Ascending aorta (tissue), 2 donors: ENCODE measurements around the gene PPP1R14C. TPM values are rescaled to one million over a fixed set of nuclear protein-coding genes. Genes with fewer than 3 reads are reported as not detected.

Source experiments
- DNase-seq, 2 donors: peaks; one replicate each; pipeline ENCODE4 v3.0.0-alpha.2; 2019; ENCODE audit warnings: low spot score in 2 of 2
- H3K27ac ChIP-seq, 2 donors: fragments of 200-600 bp; sonication (generic); one replicate each; pipeline ENCODE4 v1.5.1; 2016 to 2017; ENCODE audit warnings: mild to moderate bottlenecking in 1 of 2
- H3K27me3 ChIP-seq: fragments of 200-600 bp; sonication (generic); one replicate; pipeline ENCODE4 v1.5.1; 2017
- H3K36me3 ChIP-seq, 2 donors: fragments of 200-600 bp; sonication (generic); one replicate each; pipeline ENCODE4 v1.5.1; 2016
- H3K4me1 ChIP-seq, 2 donors: fragments of 200-600 bp; sonication (generic); one replicate each; pipeline ENCODE4 v1.5.1; 2016 to 2017; ENCODE audit warnings: mild to moderate bottlenecking in 1 of 2
- H3K4me3 ChIP-seq, 2 donors: fragments of 200-600 bp; sonication (generic); one replicate each; pipeline ENCODE4 v1.5.1; 2016 to 2017; ENCODE audit warnings: mild to moderate bottlenecking in 1 of 2
- H3K9me3 ChIP-seq, 2 donors: fragments of 200-600 bp; sonication (generic); one replicate each; pipeline ENCODE4 v1.5.1; 2016
- CTCF ChIP-seq, 3 experiments: fragments of 200-600 bp in 2 of 3; fragments of 450-650 bp in 1 of 3; sonication (generic) in 2 of 3; IDR thresholded peaks; one replicate each; pipeline ENCODE4 v1.5.1; 2016 to 2019; ENCODE audit warnings: antibody characterized with exemption in 3 of 3, mild to moderate bottlenecking in 1 of 3, moderate library complexity in 1 of 3
- intact Hi-C: fragments of 100-400 bp; cut with DNase I; formaldehyde crosslinking; loops from one replicate; pipeline ENCODE4 v1.15.1; 2023
- total RNA-seq: library from RNA; depleted of rRNA; stranded (reverse); fragments of >200 nt; gene quantifications from one replicate; pipeline ENCODE4 v1.1.0, GENCODE V29; 2016

PPP1R14C gene
- total RNA-seq, 1 donor from 2014 or later, result not detected

DNA sequence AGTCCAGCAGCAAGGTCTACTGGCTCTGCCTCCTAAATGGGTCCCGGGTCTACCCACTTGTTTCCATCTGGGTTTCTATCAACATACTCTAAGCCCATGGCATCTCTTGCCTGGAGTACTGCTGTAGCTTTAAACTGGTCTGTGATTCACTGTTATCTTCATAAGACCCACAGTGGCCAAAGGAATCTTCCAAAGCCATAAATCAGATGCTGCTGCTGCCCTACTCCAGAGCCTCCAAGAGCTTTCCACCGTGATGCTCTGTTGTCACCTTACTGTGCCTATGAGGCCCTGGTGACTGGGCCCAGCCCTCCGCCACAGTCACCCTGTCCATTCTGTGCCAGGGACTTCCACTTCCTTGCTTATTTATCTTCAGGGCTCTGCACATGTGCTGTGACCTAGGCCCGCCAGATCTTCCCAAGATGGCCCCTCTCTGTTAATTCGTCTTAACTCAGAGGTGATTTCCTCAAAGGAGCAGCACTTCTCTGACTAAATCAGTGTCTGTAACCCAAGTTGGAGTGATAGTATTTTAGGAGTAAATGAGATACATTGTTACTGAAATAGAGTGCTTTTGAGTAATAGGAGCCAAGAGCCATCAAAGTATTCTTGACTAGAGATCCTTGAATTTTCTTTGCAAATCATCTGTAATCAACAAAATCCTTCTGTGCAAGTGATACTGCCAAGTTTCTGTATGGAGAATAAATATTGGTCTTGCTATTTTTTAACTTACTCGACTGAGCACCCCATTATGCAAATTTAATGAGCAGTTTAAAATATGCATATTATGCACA, 102.5 kb downstream of the PPP1R14C start:
- Histone ChIP-seq H3K27ac (no peak overlapping the region), H3K4me1 (no peaks in the 10 kb centered on the region), H3K9me3 (peaks cover 0 to 10% of the 10 kb centered on the region in 2 donors), H3K36me3 (no peaks in the 10 kb centered on the region), H3K4me3 (no peak overlapping the region), H3K27me3 (no peaks in the 10 kb centered on the region)
- DNase-seq, result no peak
- intact Hi-C loops, result no loop called here
- TF ChIP-seq CTCF (IDR thresholded peaks at IDR 0.05), result no peak

GRCh38 chr6:150247803-150248202, 105.0 kb downstream of the PPP1R14C start:
- no peaks in the 10 kb centered on the region for H3K27me3 ChIP-seq
- H3K36me3 ChIP-seq, result no peaks in the 10 kb centered on the region
- H3K4me3 ChIP-seq, result no peak overlapping the region
- intact Hi-C loops, result no loop called here
- no peaks in the 10 kb centered on the region for H3K4me1 ChIP-seq
- no peak overlapping the region for H3K27ac ChIP-seq
- DNase-seq, result no peak
- no peak for TF ChIP-seq CTCF (IDR thresholded peaks at IDR 0.05)
- peaks cover 0 to 10% of the 10 kb centered on the region in 2 donors for H3K9me3 ChIP-seq

GRCh38 chr6:150248300-150248699, 105.5 kb downstream of the PPP1R14C start:
- Histone ChIP-seq H3K27me3 (no peaks in the 10 kb centered on the region), H3K9me3 (peaks cover 0 to 10% of the 10 kb centered on the region in 2 donors), H3K4me3 (no peak overlapping the region), H3K27ac (no peak overlapping the region), H3K4me1 (no peaks in the 10 kb centered on the region), H3K36me3 (no peaks in the 10 kb centered on the region)
- TF ChIP-seq CTCF (IDR thresholded peaks at IDR 0.05), result no peak
- no peak for DNase-seq
- intact Hi-C loops, result no loop called here

DNA sequence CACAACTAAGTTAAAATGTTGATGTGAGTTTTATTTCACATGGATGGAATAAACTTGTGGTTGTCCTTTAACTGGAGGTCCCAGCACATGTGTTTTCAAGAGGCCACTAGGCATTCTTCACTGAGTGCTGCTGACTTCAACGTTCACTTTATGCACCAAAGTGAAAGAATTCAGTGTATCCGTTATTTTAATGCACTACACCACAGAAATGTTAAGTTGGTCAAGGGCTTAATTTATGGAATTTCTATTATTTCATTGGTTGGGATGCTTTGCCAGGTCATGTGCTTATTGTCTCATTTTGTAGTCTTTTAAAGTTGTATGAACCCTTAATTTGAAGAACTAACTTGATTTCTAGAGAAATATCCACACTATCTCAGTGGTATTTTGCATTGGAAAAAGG, 106.4 kb downstream of the PPP1R14C start:
- no peak overlapping the region for H3K4me3 ChIP-seq
- no peak overlapping the region for H3K27ac ChIP-seq
- no peak for TF ChIP-seq CTCF (IDR thresholded peaks at IDR 0.05)
- no peak for DNase-seq
- intact Hi-C loops, result no loop called here
- H3K27me3 ChIP-seq, result no peaks in the 10 kb centered on the region
- no peaks in the 10 kb centered on the region for H3K36me3 ChIP-seq
- H3K4me1 ChIP-seq, result no peaks in the 10 kb centered on the region
- H3K9me3 ChIP-seq, result peaks cover 0 to 10% of the 10 kb centered on the region in 2 donors

DNA sequence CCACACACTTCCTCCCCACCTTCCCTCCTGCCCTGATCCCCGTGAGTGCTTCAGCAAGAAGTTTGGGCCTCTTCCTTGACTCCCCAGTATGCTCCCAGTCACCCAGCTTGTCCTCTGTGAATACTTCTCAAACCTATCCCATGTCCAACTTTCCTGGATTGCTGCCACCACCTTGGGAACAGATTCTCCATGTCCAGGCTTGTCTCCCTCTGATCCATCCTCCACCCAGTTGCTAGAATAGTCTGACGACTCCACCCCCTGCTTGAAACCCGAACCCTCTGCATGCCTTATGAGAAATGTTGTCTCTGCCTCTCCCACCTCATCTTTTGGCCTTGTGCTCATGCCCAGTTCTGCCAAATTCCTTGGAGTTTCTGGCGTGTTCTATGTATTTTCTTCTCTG, 108.0 kb downstream of the PPP1R14C start:
- DNase-seq, result no peak
- Histone ChIP-seq H3K36me3 (no peaks in the 10 kb centered on the region), H3K27ac (no peak overlapping the region), H3K9me3 (peaks cover 0 to 10% of the 10 kb centered on the region in 2 donors), H3K4me1 (no peaks in the 10 kb centered on the region), H3K4me3 (no peak overlapping the region), H3K27me3 (no peaks in the 10 kb centered on the region)
- TF ChIP-seq CTCF (IDR thresholded peaks at IDR 0.05), result no peak
- intact Hi-C loops, result no loop called here
